Measurements from ENCODE around the gene FAM171A1. TPM values are rescaled to one million over a fixed set of nuclear protein-coding genes. Genes with fewer than 3 reads are reported as not detected.
"Not testable (repeated sequence)": the region's sequence is repeated elsewhere in the genome, so short reads cannot be mapped to it uniquely, and the experiment has no call there.

FAM171A1 gene
- total RNA-seq, 1 donor = 16.8 TPM

GRCh38 chr10:15216700-15217099, 154.4 kb downstream of the FAM171A1 start:
- DNase-seq (ENCODE audit: low read depth) = no peak
- no peak for TF ChIP-seq CTCF (IDR thresholded peaks at IDR 0.05; ENCODE audit: insufficient read depth, low read depth, low read length)
- no peak overlapping the region for H3K4me3 ChIP-seq (ENCODE audit: low read depth, low read length)

GRCh38 chr10:15214237-15214636, 156.9 kb downstream of the FAM171A1 start:
- H3K4me3 ChIP-seq (ENCODE audit: low read depth, low read length) = no peak overlapping the region
- no peak for TF ChIP-seq CTCF (IDR thresholded peaks at IDR 0.05; ENCODE audit: insufficient read depth, low read depth, low read length)
- no peak for DNase-seq (ENCODE audit: low read depth)

GRCh38 chr10:15213461-15213861, 157.6 kb downstream of the FAM171A1 start:
- no peak for TF ChIP-seq CTCF (IDR thresholded peaks at IDR 0.05; ENCODE audit: insufficient read depth, low read depth, low read length)
- H3K4me3 ChIP-seq (ENCODE audit: low read depth, low read length) = no peak overlapping the region
- no peak for DNase-seq (ENCODE audit: low read depth)

GRCh38 chr10:15211464-15211979, 159.6 kb downstream of the FAM171A1 start:
- H3K4me3 ChIP-seq (ENCODE audit: low read depth, low read length) = no peak overlapping the region
- TF ChIP-seq CTCF (IDR thresholded peaks at IDR 0.05; ENCODE audit: insufficient read depth, low read depth, low read length) = no peak
- peak; percentile 42 for DNase-seq (ENCODE audit: low read depth)

- H3K4me3 ChIP-seq (ENCODE audit: low read depth, low read length) = no peak overlapping the region
- DNase-seq (ENCODE audit: low read depth) = no peak
- no peak for TF ChIP-seq CTCF (IDR thresholded peaks at IDR 0.05; ENCODE audit: insufficient read depth, low read depth, low read length)
Measured at GRCh38 chr10:15210521-15210920, 160.6 kb downstream of the FAM171A1 start.

- peak; percentile 92 for TF ChIP-seq CTCF (IDR thresholded peaks at IDR 0.05; ENCODE audit: insufficient read depth, low read depth, low read length)
- DNase-seq (ENCODE audit: low read depth) = peak; percentile 73
- no peak overlapping the region for H3K4me3 ChIP-seq (ENCODE audit: low read depth, low read length)
Measured at GRCh38 chr10:15209827-15210509, 161.1 kb downstream of the FAM171A1 start.

- no peak overlapping the region for H3K4me3 ChIP-seq (ENCODE audit: low read depth, low read length)
Measured at GRCh38 chr10:15208221-15208620, 162.9 kb downstream of the FAM171A1 start.

GRCh38 chr10:15207410-15207809, 163.7 kb downstream of the FAM171A1 start:
- not testable (repeated sequence) for H3K4me3 ChIP-seq (ENCODE audit: low read depth, low read length)

More at GRCh38 chr10:15208221-15208620, 162.9 kb downstream of the FAM171A1 start:
- TF ChIP-seq CTCF (IDR thresholded peaks at IDR 0.05; ENCODE audit: insufficient read depth, low read depth, low read length) = no peak
- no peak for DNase-seq (ENCODE audit: low read depth)

More at GRCh38 chr10:15207410-15207809, 163.7 kb downstream of the FAM171A1 start:
- not testable (repeated sequence) for DNase-seq (ENCODE audit: low read depth)
